Right renal pelvis (tissue), 4 donors: ENCODE data around the gene PUM1. TPM values are rescaled to one million over a fixed set of nuclear protein-coding genes. Genes with fewer than 3 reads are reported as not detected.

Experiments
- DNase-seq, 4 donors: peaks; one replicate each; pipeline ENCODE4 v3.0.0-alpha.2; 2013; ENCODE audit warnings: low read depth in 4 of 4, low spot score in 3 of 4, missing footprints in 1 of 4
- polyA plus RNA-seq, 4 donors: library from polyadenylated mRNA; unstranded; fragments of 120-200 nt; gene quantifications; one replicate each; pipeline ENCODE4 v1.2.1, GENCODE V29; 2013; ENCODE audit not compliant: insufficient read length in 4 of 4

Gene PUM1
- polyA plus RNA-seq, 4 donors = 103 to 128 (median 120) TPM

DNA sequence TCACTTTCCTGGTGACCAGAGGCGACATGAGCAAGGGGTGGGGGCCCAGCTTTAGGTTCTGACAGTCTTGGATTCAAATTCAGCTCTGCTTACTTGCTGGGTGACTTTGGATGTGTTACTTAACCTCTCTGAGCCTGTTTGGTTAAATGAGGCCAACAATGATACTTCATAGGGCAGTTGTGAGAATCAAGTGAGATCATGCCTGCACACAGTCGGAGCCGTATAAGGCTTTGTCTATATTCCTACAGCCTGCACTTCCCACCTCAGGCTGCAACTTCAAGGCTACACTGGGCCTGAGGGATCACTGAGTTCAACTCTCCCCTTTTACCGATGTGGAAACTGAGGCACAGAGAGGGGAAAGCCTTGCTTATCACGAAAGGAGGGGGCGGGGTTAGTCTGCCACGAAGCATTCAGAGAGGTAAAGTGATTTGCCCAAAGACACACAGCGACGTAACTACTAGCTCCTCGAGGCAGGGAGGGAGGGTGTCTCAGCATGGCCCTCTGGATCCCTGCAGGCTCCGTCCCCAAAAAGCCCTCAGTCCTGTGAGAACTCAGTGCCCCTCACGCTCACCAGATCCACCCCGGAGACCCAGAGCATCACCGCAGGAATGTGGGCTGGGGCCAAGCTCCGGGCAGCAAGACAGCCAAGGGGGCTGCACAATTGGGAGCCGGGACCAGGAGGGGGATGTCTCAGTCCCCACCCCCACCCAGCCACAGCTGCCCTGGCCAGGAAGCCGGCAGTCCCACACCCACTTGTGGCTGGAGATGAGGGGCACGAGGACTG, 181.9 kb downstream of the PUM1 start:
- DNase-seq = no peak

DNA sequence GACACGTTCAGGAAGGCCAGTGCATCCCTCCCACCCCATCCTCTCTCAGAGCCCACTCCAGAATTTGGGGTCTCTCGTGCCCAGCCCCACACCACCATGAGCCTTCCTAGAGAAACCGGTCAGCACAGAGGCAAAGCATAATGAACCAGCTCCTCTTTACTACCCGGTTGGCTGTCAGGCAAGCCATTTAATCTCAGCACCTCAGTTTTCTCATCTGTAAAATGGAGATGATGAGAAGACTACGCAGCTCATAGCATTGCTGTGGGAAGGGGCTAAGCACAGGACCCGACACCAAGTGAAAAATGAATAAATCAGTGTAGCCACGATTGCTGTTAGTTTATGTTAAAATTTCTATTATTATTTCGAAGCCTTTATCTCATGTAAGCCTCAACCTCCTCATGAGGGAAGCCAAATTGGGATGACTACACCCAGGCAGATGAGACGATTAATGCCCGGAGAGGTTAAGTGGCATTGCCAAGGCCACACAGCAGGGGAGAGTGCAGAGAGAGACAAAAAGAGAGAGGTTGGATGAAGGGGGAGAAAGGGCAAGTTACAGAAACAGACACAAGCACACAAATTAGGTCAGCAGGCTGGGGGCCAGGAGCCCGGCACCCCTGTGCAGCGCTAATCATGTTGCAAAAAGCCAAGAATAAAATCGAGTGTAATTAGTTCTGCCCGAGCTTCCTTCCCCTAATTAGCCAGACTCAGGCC, 182.7 kb downstream of the PUM1 start:
- no peak for DNase-seq

Other genes starting within 250 kb of the PUM1 start
- gene SDC3, start 157.0 kb downstream of the PUM1 start, polyA plus RNA-seq = 10 to 100 TPM; 25.4 to 31.8 (median 28.4) TPM
- gene NKAIN1, start 174.2 kb upstream of the PUM1 start, polyA plus RNA-seq = 1 to 10 TPM; 3.6 to 4.8 (median 3.8) TPM
- 10 to 100 TPM; 64.0 to 69.9 (median 67.9) TPM for gene SNRNP40, start 231.1 kb upstream of the PUM1 start, polyA plus RNA-seq
- gene ZCCHC17, start 231.3 kb upstream of the PUM1 start, polyA plus RNA-seq = 10 to 100 TPM; 44.8 to 49.8 (median 46.8) TPM